IPS-18a (cell line): ENCODE data around the gene KCTD1.

Experiments used
- H3K27ac ChIP-seq: one replicate; pipeline ENCODE4 v1.5.1; 2013; ENCODE audit warnings: low read length
- H3K27me3 ChIP-seq: one replicate; pipeline ENCODE4 v1.6.1; 2013; ENCODE audit warnings: mild to moderate bottlenecking, low read length; ENCODE audit not compliant: control insufficient read depth, insufficient read depth
- H3K36me3 ChIP-seq: one replicate; pipeline ENCODE4 v1.6.1; 2013; ENCODE audit warnings: low read depth, low read length; ENCODE audit not compliant: control insufficient read depth
- H3K4me1 ChIP-seq: one replicate; pipeline ENCODE4 v1.6.1; 2013; ENCODE audit warnings: low read depth, low read length; ENCODE audit not compliant: control insufficient read depth
- H3K4me3 ChIP-seq: one replicate; pipeline ENCODE4 v1.5.1; 2013; ENCODE audit warnings: low read length
- H3K9ac ChIP-seq: one replicate; pipeline ENCODE4 v1.6.1; 2013; ENCODE audit warnings: mild to moderate bottlenecking, low read length, moderate library complexity
- H3K9me3 ChIP-seq: one replicate; pipeline ENCODE4 v1.6.1; 2013; ENCODE audit warnings: low read depth, low read length; ENCODE audit not compliant: control insufficient read depth

KCTD1 gene

GRCh38 chr18:26532367-26533340 lies 15.7 kb downstream of the KCTD1 start:
- peaks cover 11% of the 10 kb centered on the region for H3K4me1 ChIP-seq
- H3K9ac ChIP-seq = no peak overlapping the region
- H3K9me3 ChIP-seq = no peaks in the 10 kb centered on the region
- no peak overlapping the region for H3K4me3 ChIP-seq
- no peaks in the 10 kb centered on the region for H3K36me3 ChIP-seq
- no peaks in the 10 kb centered on the region for H3K27me3 ChIP-seq
- H3K27ac ChIP-seq = no peak overlapping the region

GRCh38 chr18:26531605-26532298 lies 16.6 kb downstream of the KCTD1 start:
- no peaks in the 10 kb centered on the region for H3K36me3 ChIP-seq
- H3K9ac ChIP-seq = no peak overlapping the region
- H3K4me1 ChIP-seq = peaks cover 20% of the 10 kb centered on the region
- no peak overlapping the region for H3K27ac ChIP-seq
- H3K27me3 ChIP-seq = no peaks in the 10 kb centered on the region
- no peak overlapping the region for H3K4me3 ChIP-seq
- H3K9me3 ChIP-seq = no peaks in the 10 kb centered on the region

- Histone ChIP-seq H3K9me3 (no peaks in the 10 kb centered on the region), H3K27ac (peak overlapping the region; percentile 5), H3K4me3 (peak overlapping the region; percentile 11), H3K4me1 (peaks cover 47% of the 10 kb centered on the region), H3K36me3 (no peaks in the 10 kb centered on the region), H3K27me3 (no peaks in the 10 kb centered on the region), H3K9ac (peak overlapping the region; percentile 2)
These were observed 21.5 kb downstream of the KCTD1 start for GRCh38 chr18:26526966-26527234.

GRCh38 chr18:26526128-26526965 lies 22.0 kb downstream of the KCTD1 start:
- H3K9ac ChIP-seq = peak overlapping the region; percentile 2
- no peaks in the 10 kb centered on the region for H3K27me3 ChIP-seq
- peak overlapping the region; percentile 5 for H3K27ac ChIP-seq

GRCh38 chr18:26524504-26525351 lies 23.6 kb downstream of the KCTD1 start:
- H3K36me3 ChIP-seq = no peaks in the 10 kb centered on the region
- H3K4me3 ChIP-seq = no peak overlapping the region
- no peaks in the 10 kb centered on the region for H3K27me3 ChIP-seq
- H3K9me3 ChIP-seq = no peaks in the 10 kb centered on the region
- no peak overlapping the region for H3K9ac ChIP-seq
- H3K27ac ChIP-seq = no peak overlapping the region
- H3K4me1 ChIP-seq = peaks cover 41% of the 10 kb centered on the region

More at GRCh38 chr18:26526128-26526965, 22.0 kb downstream of the KCTD1 start:
- peak overlapping the region; percentile 11 for H3K4me3 ChIP-seq
- no peaks in the 10 kb centered on the region for H3K36me3 ChIP-seq
- no peaks in the 10 kb centered on the region for H3K9me3 ChIP-seq
- peaks cover 42% of the 10 kb centered on the region for H3K4me1 ChIP-seq

GRCh38 chr18:26524002-26524401 lies 24.4 kb downstream of the KCTD1 start:
- H3K9me3 ChIP-seq = no peaks in the 10 kb centered on the region
- H3K27me3 ChIP-seq = no peaks in the 10 kb centered on the region
- no peaks in the 10 kb centered on the region for H3K36me3 ChIP-seq
- H3K27ac ChIP-seq = no peak overlapping the region
- no peak overlapping the region for H3K4me3 ChIP-seq
- no peak overlapping the region for H3K9ac ChIP-seq
- H3K4me1 ChIP-seq = peaks cover 41% of the 10 kb centered on the region

- H3K4me1 ChIP-seq = peaks cover 33% of the 10 kb centered on the region
- H3K36me3 ChIP-seq = no peaks in the 10 kb centered on the region
- H3K27me3 ChIP-seq = no peaks in the 10 kb centered on the region
- H3K9me3 ChIP-seq = no peaks in the 10 kb centered on the region
- no peak overlapping the region for H3K27ac ChIP-seq
- H3K4me3 ChIP-seq = no peak overlapping the region
- no peak overlapping the region for H3K9ac ChIP-seq
These were observed 26.7 kb downstream of the KCTD1 start for GRCh38 chr18:26521617-26522016.

- H3K36me3 ChIP-seq = no peaks in the 10 kb centered on the region
- no peaks in the 10 kb centered on the region for H3K9me3 ChIP-seq
- H3K9ac ChIP-seq = no peak overlapping the region
- peaks cover 32% of the 10 kb centered on the region for H3K4me1 ChIP-seq
- no peaks in the 10 kb centered on the region for H3K27me3 ChIP-seq
- no peak overlapping the region for H3K27ac ChIP-seq
- H3K4me3 ChIP-seq = no peak overlapping the region
These were observed 27.4 kb downstream of the KCTD1 start for GRCh38 chr18:26520974-26521373.

GRCh38 chr18:26519114-26519513 lies 29.2 kb downstream of the KCTD1 start:
- H3K9ac ChIP-seq = no peak overlapping the region
- H3K9me3 ChIP-seq = no peaks in the 10 kb centered on the region
- no peaks in the 10 kb centered on the region for H3K27me3 ChIP-seq
- H3K4me1 ChIP-seq = peaks cover 18% of the 10 kb centered on the region
- H3K4me3 ChIP-seq = no peak overlapping the region
- no peaks in the 10 kb centered on the region for H3K36me3 ChIP-seq
- no peak overlapping the region for H3K27ac ChIP-seq

GRCh38 chr18:26516964-26517363 lies 31.4 kb downstream of the KCTD1 start:
- Histone ChIP-seq H3K27ac (no peak overlapping the region), H3K27me3 (no peaks in the 10 kb centered on the region), H3K4me1 (peaks cover 14% of the 10 kb centered on the region), H3K4me3 (no peak overlapping the region), H3K9me3 (no peaks in the 10 kb centered on the region), H3K36me3 (no peaks in the 10 kb centered on the region), H3K9ac (no peak overlapping the region)
